ENCODE measurements around the gene MCMBP. TPM values are rescaled to one million over a fixed set of nuclear protein-coding genes. Genes with fewer than 3 reads are reported as not detected.

The MCMBP gene
- total RNA-seq: 41.7 and 43.1 TPM in 2 replicates

GRCh38 chr10:119872610-119872859, at the start of gene MCMBP:
MCMBP (minus strand) TSS chr10:119872843; CDS start chr10:119872584, 259 bp downstream.

GRCh38 chr10:119892188-119893065, 19.8 kb upstream of the MCMBP start, which contains the start of gene SEC23IP:
SEC23IP (plus strand) TSS chr10:119892730; CDS start chr10:119892783, 53 bp downstream.

Other genes starting within 250 kb of the MCMBP start
- gene BAG3, start 221.5 kb downstream of the MCMBP start, total RNA-seq: 12.9 and 17.0 TPM in 2 replicates
- 17.9 and 19.9 TPM in 2 replicates for gene INPP5F, start 146.8 kb downstream of the MCMBP start, total RNA-seq
- 27.5 and 35.9 TPM in 2 replicates for gene SEC23IP, start 19.9 kb upstream of the MCMBP start, total RNA-seq